NCI-H2171 (cell line): ENCODE data around the gene TNFSF13.

ENCODE experiments used
- DNase-seq: peaks from one replicate; lab custom pipeline; 2025; lab: John Stamatoyannopoulos, UW

Gene TNFSF13, protein sequence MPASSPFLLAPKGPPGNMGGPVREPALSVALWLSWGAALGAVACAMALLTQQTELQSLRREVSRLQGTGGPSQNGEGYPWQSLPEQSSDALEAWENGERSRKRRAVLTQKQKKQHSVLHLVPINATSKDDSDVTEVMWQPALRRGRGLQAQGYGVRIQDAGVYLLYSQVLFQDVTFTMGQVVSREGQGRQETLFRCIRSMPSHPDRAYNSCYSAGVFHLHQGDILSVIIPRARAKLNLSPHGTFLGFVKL

GRCh38 chr17:7558544-7559319 lies at the start of gene TNFSF13:
Gene TNFSF13 (plus strand): TSS chr17:7558750. CDS start chr17:7559040, 290 bp downstream.
- DNase-seq, result no peak

DNA sequence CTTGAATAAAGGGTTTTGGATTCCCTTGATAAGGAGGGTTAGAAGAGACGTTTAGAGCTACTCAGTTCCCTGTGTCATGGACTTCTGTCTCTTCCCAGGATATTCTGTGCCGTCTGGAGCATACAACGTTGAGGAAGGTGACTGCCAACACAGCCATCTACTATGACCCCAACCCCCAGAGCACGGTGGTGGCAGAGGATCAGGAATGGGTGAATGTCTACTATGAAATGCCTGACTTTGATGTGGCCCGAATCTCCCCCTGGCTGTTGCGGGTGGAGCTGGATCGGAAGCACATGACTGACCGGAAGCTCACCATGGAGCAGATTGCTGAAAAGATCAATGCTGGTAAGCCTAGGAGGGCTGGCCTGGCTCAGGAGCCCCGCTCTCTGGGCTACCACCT lies 49.7 kb upstream of the TNFSF13 start:
- no peak for DNase-seq

DNA sequence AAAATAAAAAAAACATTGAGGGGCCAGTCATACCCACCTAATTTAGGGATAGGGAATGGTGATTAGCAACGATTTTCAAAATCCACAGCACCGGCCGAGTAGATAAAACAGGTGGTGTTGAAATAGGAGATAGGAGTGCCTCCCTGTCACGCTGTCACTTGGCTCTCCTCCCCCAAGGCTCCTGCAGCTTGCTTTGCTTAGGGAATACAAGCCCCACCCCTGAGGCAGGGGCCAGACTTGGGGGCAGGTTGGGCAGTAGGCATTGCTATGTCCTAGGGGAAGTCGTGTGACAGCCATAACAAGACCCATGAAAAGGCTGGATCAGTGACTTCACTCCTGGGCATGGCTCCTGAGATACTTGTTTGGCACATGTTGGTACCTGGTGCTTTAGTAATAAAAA lies 48.6 kb upstream of the TNFSF13 start:
- no peak for DNase-seq

DNA sequence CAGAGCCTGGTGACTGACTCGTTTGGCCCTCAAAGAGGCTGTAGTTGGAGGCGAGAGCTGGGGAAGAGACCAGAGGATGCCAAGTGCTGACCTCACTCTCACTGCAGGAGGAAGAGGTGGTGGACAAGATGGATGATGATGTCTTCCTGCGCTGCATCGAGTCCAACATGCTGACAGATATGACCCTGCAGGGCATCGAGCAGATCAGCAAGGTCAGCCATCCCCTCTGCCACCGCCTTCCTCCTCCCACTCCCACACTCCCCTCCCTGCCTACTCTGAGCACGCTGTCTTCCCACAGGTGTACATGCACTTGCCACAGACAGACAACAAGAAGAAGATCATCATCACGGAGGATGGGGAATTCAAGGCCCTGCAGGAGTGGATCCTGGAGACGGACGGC lies 47.4 kb upstream of the TNFSF13 start:
- DNase-seq, result no peak

- DNase-seq, result no peak
Observed at GRCh38 chr17:7512105-7512504, 46.4 kb upstream of the TNFSF13 start.

DNA sequence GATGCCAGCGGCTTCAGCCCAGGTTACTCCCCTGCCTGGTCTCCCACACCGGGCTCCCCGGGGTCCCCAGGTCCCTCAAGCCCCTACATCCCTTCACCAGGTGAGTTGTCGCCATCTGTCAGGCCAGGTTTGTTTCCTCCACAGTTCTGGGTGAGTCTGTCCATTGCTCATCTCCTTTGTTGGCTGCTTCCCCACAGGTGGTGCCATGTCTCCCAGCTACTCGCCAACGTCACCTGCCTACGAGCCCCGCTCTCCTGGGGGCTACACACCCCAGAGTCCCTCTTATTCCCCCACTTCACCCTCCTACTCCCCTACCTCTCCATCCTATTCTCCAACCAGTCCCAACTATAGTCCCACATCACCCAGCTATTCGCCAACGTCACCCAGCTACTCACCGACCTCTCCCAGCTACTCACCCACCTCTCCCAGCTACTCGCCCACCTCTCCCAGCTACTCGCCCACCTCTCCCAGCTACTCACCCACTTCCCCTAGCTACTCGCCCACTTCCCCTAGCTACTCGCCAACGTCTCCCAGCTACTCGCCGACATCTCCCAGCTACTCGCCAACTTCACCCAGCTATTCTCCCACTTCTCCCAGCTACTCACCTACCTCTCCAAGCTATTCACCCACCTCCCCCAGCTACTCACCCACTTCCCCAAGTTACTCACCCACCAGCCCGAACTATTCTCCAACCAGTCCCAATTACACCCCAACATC lies 45.6 kb upstream of the TNFSF13 start:
- DNase-seq, result no peak

GRCh38 chr17:7513850-7514419 lies 44.6 kb upstream of the TNFSF13 start:
- no peak for DNase-seq

GRCh38 chr17:7515911-7516610 lies 42.5 kb upstream of the TNFSF13 start:
- DNase-seq, result no peak

DNA sequence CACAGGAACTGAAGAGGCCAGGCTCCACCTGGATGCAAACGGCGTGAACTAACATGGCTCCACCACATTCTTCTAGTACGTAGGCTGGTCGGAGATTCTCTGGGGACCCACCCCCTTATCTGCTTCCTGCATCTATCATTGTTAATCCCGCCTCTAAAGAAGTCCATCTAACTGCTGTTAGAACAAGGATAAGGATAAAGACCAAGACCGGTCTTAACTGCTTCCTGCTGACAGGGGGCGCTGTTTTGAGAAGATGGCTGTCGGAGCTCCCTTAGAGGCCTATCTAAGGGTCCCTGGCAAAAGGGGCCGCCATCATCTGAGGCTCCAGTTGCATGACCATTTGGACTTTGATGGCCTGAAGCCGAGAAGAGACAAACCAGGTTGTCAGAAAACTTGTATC lies 35.5 kb upstream of the TNFSF13 start:
- DNase-seq, result no peak

- DNase-seq, result no peak
Observed at GRCh38 chr17:7528842-7529241, 29.7 kb upstream of the TNFSF13 start.

DNA sequence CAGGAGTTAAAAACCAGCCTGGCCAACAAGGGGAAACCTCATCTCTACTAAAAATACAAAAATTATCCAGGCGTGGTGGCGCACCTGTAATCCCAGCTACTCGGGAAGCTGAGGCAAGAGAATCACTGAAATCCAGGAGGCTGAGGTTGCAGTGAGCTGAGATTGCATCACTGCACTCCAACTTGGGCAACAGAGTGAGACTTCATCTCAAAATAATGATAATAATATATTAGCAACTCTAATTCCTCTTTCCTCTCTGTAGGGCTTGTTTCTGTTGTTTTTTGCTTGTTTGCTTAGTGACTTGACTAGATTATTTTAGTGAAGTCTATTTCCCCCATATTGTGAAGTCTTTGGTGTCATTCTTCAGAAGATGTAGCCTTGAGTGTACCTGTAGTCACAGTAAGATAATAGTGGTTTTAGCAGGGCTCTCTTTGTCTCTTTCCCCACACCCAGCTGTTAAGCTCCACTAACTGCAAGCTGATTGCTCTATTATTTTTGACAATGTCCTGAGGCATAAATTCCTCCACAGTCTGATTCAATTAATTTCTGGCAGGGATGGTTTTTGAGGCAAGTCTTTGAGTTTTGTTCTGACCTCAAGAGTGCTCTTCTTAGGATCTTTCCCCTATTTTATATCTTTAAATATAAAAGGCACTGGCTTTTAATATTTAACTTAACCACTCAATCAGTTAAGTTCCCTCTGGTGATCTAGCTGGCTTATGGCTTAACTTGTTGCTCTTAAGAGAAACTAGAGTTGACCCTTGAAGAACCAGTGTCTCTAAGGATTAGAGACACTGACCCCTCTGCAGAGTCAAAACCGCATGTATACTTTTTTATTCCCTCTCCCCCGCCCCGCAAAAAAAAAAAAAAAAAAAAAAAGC lies 28.3 kb upstream of the TNFSF13 start:
- DNase-seq, result no peak

DNA sequence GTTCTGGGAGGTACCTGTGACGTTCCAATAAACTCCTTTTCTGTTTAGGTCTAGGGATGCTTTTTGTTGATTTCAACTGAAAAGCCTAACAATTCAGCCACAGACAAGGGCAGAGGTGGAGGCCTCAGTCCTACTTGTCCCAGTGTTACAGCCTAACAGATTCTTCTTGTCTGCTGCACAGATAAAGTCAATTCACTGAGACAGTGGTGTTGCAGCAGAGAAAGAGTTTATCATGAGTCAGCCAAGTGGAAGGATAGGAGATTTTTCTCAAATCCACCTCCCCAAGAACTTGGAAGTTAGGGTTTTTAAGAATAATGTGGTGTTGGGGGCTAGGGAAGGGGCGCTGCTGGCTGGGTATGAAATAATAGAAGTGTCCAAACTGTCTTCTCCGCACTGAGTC lies 20.5 kb upstream of the TNFSF13 start:
- no peak for DNase-seq

DNA sequence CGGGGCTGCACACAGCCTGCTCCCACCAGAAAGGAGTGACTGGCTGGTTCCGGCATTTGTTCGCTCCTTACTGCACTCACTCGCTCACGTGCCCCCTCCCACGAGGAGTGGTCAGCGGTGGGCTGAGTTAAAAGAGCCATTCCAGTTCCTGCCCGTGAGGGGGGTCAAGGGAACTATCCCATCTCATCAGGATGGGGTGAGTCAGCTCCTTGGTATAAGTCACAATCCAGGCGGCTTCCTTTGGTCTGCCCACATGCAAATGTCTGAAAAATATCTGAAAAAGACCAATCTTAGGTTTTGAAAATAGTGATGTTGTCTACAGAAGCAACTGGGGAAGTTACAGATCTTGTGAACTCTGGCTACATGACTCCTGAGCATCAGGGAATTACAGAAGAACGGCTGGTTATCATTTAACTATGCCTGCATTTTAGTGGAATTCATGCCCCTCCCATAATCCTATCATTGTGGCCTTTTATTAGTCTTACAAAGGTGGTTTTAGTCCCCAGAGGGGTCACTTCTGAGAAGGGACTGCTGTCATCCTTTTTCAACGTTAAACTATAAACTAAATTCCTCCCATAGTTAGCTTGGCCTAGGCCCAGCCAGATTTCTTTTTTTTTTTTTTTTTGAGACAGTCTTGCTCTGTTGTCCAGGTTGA lies 19.5 kb upstream of the TNFSF13 start:
- DNase-seq, result no peak

- DNase-seq, result no peak
Observed at GRCh38 chr17:7541074-7541621, 17.4 kb upstream of the TNFSF13 start.

DNA sequence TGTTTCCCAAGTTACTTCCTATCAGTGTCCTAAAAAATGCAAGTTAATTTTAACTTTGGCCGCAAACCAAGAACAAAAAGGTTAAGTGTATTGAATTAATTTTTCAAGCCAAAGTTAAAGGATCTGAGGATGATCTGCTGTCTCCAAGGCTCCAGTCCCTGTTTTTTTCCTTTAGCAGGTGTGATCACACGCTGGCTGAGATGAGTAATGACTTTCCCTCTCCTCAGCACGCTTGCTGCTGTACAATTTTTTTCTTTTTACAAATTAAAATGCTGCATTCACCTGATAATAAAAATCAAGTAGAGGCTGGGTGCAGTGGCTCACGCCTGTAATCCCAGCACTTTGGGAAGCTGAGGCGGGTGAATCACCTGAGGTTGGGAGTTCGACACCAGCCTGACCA lies 13.6 kb upstream of the TNFSF13 start:
- no peak for DNase-seq

DNA sequence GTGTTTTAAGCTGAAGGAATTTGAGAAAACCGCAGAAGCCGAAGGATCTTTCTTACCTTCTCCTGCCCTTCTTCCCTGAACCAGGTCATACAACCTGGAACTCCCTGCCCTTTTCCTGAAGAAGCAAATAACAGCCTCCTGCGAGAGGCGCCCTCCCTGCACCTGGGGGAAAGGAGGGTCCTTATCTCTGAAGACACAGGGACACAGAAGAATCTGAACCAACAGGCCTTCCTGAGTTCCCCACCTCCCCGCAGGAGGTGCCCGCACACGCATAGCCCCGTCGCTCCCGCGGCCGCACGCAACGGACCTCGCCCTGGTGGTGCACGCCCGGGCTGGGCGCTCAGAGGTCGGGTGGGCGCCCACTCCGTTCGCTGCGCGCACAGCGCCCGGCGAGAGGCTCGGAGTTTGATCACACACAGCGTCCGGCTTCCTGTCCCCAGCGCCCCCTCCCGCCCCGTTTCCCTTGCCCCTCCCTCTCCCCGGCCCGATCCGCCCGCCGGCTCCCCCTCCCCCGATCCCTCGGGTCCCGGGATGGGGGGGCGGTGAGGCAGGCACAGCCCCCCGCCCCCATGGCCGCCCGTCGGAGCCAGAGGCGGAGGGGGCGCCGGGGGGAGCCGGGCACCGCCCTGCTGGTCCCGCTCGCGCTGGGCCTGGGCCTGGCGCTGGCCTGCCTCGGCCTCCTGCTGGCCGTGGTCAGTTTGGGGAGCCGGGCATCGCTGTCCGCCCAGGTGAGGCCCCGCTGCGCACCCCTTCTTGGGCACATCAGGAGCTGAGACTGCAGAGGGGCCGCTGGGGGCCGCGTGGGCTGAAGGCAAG lies 9.8 kb upstream of the TNFSF13 start, which contains the start of gene TNFSF12:
TSS of gene TNFSF12 (plus strand) at position 474 of the 816 bp plus-strand sequence. CDS start at position 570, 96 bp downstream.
- DNase-seq, result no peak

- no peak for DNase-seq
Observed at GRCh38 chr17:7549401-7550055, 9.0 kb upstream of the TNFSF13 start.

GRCh38 chr17:7550344-7550743 lies 8.2 kb upstream of the TNFSF13 start:
- no peak for DNase-seq

DNA sequence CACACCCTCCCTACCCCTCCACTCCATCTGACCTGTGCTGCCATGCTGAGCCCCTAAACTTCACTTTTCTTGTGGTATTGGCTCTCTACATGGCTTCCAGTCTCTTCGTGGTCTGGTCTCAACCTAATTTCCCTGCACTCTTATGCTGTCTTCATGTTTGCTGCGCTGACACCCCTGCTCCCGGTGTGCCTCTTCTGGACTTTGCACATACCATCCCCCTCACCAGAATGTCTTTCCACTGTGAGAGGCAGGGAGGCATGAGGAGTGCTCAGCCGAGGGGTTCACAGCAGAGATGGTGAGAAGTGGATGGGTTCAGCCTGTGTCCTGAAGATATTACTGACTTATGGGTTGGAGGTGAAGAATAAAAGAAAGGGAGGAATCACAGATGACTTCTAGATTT lies 7.2 kb upstream of the TNFSF13 start:
- no peak for DNase-seq
